Transverse colon (tissue), 3 donors: ENCODE measurements around the gene KAZN.

Experiments used
- CTCF ChIP-seq, 5 experiments: fragments of 200-600 bp in 3 of 5; fragments of 450-650 bp in 2 of 5; sonication (generic) in 3 of 5; IDR thresholded peaks; 1 replicate in 2 of 5; 2 replicates in 3 of 5; pipeline ENCODE4 v1.5.1; 2016 to 2017; ENCODE audit warnings: antibody characterized with exemption in 5 of 5, inconsistent platforms in 3 of 5, mild to moderate bottlenecking in 2 of 5, moderate library complexity in 1 of 5
- POLR2A ChIP-seq: fragments of 450-650 bp; IDR thresholded peaks from one replicate; pipeline ENCODE4 v1.6.1; 2016; ENCODE audit warnings: antibody characterized with exemption, mild to moderate bottlenecking, moderate library complexity

DNA sequence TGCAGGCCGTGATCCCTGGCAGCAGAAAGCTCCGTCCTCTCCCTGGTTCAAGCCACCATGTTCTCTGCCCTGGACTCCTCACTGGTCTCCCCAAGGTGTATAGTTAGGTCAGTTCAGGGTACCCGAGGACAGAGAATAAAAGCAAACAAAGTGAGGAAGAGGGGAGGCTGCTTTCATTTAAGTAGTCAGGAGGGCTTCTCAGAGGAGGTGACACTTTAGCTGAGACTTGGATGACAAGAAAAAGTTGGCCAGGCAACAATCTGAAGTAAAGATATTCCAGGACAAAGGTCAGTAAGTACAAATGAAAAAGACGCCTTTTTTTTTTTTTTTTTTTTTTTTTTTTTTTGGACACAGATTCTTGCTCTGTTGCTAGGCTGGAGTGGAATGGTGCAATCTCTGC is 297.2 kb downstream of the KAZN start:
- TF ChIP-seq CTCF (IDR thresholded peaks at IDR 0.05) (no peak), POLR2A (no peak)
